HL-60 (cell line): ENCODE data around the gene TMEM63A.

Experiments
- DNase-seq, 2 experiments: peaks; one replicate each; pipeline ENCODE4 v3.0.0-alpha.2; 2010 to 2020; ENCODE audit warnings: low read depth in 1 of 2, low spot score in 1 of 2
- H3K27ac ChIP-seq: fragments of 250-450 bp; sonication (Bioruptor Pico); replicated peaks from 2 replicates; pipeline ENCODE4 v1.5.1; 2020; ENCODE audit warnings: mild to moderate bottlenecking, moderate library complexity
- H3K27me3 ChIP-seq: fragments of 250-450 bp; sonication (Bioruptor Pico); 2 replicates; pipeline ENCODE4 v1.5.1; 2021; ENCODE audit warnings: mild to moderate bottlenecking, moderate library complexity; ENCODE audit not compliant: insufficient read depth, poor library complexity, severe bottlenecking
- H3K4me3 ChIP-seq: replicated peaks from 2 replicates; pipeline ENCODE4 v1.5.1; 2011; ENCODE audit warnings: mild to moderate bottlenecking, control low read depth, low read length; ENCODE audit not compliant: insufficient read depth
- GABPA ChIP-seq: IDR thresholded peaks from 2 replicates; pipeline ENCODE4 v1.6.1; 2012; ENCODE audit warnings: low read depth
- POLR2AphosphoS5 ChIP-seq: IDR thresholded peaks from 2 replicates; pipeline ENCODE4 v1.6.1; 2012; ENCODE audit warnings: low read depth
- SPI1 ChIP-seq: IDR thresholded peaks from 2 replicates; pipeline ENCODE4 v1.6.1; 2012; ENCODE audit warnings: low read depth, mild to moderate bottlenecking, borderline replicate concordance
- TF ChIP-seq, protein P1 (sequence below): IDR thresholded peaks from one replicate; pipeline ENCODE4 v1.5.1; 2011; ENCODE audit warnings: low read length, control low read depth, inconsistent platforms; ENCODE audit not compliant: insufficient read depth
- TF ChIP-seq, protein P2 (sequence below): IDR thresholded peaks from 2 replicates; pipeline ENCODE4 v1.6.1; 2012; ENCODE audit warnings: low read depth; ENCODE audit not compliant: insufficient replicate concordance

Gene TMEM63A

GRCh38 chr1:225896494-225896893, 14.3 kb upstream of the TMEM63A start:
- TF ChIP-seq, protein P1, sequence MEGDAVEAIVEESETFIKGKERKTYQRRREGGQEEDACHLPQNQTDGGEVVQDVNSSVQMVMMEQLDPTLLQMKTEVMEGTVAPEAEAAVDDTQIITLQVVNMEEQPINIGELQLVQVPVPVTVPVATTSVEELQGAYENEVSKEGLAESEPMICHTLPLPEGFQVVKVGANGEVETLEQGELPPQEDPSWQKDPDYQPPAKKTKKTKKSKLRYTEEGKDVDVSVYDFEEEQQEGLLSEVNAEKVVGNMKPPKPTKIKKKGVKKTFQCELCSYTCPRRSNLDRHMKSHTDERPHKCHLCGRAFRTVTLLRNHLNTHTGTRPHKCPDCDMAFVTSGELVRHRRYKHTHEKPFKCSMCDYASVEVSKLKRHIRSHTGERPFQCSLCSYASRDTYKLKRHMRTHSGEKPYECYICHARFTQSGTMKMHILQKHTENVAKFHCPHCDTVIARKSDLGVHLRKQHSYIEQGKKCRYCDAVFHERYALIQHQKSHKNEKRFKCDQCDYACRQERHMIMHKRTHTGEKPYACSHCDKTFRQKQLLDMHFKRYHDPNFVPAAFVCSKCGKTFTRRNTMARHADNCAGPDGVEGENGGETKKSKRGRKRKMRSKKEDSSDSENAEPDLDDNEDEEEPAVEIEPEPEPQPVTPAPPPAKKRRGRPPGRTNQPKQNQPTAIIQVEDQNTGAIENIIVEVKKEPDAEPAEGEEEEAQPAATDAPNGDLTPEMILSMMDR: no peak
- no peak for TF ChIP-seq GABPA
- no peak for TF ChIP-seq SPI1
- no peak for TF ChIP-seq POLR2AphosphoS5
- TF ChIP-seq, protein P2, sequence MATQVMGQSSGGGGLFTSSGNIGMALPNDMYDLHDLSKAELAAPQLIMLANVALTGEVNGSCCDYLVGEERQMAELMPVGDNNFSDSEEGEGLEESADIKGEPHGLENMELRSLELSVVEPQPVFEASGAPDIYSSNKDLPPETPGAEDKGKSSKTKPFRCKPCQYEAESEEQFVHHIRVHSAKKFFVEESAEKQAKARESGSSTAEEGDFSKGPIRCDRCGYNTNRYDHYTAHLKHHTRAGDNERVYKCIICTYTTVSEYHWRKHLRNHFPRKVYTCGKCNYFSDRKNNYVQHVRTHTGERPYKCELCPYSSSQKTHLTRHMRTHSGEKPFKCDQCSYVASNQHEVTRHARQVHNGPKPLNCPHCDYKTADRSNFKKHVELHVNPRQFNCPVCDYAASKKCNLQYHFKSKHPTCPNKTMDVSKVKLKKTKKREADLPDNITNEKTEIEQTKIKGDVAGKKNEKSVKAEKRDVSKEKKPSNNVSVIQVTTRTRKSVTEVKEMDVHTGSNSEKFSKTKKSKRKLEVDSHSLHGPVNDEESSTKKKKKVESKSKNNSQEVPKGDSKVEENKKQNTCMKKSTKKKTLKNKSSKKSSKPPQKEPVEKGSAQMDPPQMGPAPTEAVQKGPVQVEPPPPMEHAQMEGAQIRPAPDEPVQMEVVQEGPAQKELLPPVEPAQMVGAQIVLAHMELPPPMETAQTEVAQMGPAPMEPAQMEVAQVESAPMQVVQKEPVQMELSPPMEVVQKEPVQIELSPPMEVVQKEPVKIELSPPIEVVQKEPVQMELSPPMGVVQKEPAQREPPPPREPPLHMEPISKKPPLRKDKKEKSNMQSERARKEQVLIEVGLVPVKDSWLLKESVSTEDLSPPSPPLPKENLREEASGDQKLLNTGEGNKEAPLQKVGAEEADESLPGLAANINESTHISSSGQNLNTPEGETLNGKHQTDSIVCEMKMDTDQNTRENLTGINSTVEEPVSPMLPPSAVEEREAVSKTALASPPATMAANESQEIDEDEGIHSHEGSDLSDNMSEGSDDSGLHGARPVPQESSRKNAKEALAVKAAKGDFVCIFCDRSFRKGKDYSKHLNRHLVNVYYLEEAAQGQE: no peak

GRCh38 chr1:225892307-225892706, 10.1 kb upstream of the TMEM63A start:
- Histone ChIP-seq H3K27me3 (no peaks in the 10 kb centered on the region), H3K27ac (no peak overlapping the region), H3K4me3 (no peak overlapping the region)
- DNase-seq: no peak
- TF ChIP-seq POLR2AphosphoS5: no peak
- TF ChIP-seq, protein P2: no peak
- no peak for TF ChIP-seq SPI1

More at GRCh38 chr1:225896494-225896893, 14.3 kb upstream of the TMEM63A start:
- Histone ChIP-seq H3K4me3 (no peak overlapping the region), H3K27me3 (no peaks in the 10 kb centered on the region), H3K27ac (peak overlapping the region; percentile 24; the same call in 1 of the 2 replicates)
- DNase-seq: no peak

GRCh38 chr1:225891229-225891972, 9.2 kb upstream of the TMEM63A start:
- no peak overlapping the region for H3K4me3 ChIP-seq
- H3K27me3 ChIP-seq: no peaks in the 10 kb centered on the region
- TF ChIP-seq, protein P1: no peak
- TF ChIP-seq GABPA (no peak), POLR2AphosphoS5 (no peak), SPI1 (no peak)
- TF ChIP-seq, protein P2: no peak
- DNase-seq: no peak
- H3K27ac ChIP-seq: no peak overlapping the region
